Endothelial cell of umbilical vein (primary cell): ENCODE measurements around the gene PAQR4.

Experiments
- POLR2AphosphoS5 ChIP-seq: IDR thresholded peaks from 2 replicates; pipeline ENCODE4 v1.6.1; 2012; ENCODE audit warnings: low read depth, mild to moderate bottlenecking, control low read depth, low read length, moderate library complexity; ENCODE audit not compliant: insufficient read depth
- TF ChIP-seq, protein P1 (sequence below), 2 donors: IDR thresholded peaks; 1 replicate in 1 of 2; 2 replicates in 1 of 2; pipeline ENCODE4 v1.5.1; 2011; ENCODE audit warnings: low read length in 2 of 2, mild to moderate bottlenecking in 2 of 2, moderate library complexity in 2 of 2, control low read depth in 1 of 2, inconsistent platforms in 1 of 2, low read depth in 1 of 2; ENCODE audit not compliant: insufficient read depth in 1 of 2; ENCODE audit errors: extremely low read depth in 1 of 2
- TF ChIP-seq, protein P2 (sequence below): IDR thresholded peaks from 2 replicates; pipeline ENCODE4 v1.6.1; 2011; ENCODE audit not compliant: insufficient read depth, insufficient read length

DNA sequence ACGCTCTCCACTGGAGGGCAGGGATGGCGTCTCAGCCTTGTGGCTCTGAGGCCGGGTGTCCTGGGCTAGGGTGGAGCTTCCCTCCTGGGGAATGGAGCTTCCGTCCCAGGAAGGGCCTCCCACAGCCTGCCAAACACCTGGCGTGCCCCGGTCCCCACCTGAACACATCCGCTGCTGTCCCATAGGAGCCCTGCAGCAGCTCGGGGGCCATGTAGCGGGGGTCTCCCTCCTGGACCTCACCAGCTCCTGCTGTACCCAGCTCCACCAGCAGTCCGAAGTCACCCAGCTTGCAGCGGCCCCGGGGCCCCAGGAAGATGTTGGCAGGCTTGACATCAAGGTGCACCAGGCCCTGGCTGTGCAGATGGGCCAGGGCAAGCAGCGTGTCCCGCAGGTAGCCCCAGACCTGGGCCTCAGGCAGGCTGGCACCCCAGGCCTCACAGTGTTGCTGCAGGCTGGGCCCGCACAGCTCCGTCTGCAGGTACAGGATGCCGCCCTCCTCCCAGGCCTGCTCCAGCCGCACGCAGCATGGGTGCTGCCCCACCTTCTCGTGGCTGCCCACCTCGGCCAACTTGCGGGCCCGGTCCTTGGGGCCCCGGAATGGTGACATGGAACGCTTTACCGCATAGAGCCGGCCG, 6.1 kb downstream of the PAQR4 start:
- TF ChIP-seq, protein P1, sequence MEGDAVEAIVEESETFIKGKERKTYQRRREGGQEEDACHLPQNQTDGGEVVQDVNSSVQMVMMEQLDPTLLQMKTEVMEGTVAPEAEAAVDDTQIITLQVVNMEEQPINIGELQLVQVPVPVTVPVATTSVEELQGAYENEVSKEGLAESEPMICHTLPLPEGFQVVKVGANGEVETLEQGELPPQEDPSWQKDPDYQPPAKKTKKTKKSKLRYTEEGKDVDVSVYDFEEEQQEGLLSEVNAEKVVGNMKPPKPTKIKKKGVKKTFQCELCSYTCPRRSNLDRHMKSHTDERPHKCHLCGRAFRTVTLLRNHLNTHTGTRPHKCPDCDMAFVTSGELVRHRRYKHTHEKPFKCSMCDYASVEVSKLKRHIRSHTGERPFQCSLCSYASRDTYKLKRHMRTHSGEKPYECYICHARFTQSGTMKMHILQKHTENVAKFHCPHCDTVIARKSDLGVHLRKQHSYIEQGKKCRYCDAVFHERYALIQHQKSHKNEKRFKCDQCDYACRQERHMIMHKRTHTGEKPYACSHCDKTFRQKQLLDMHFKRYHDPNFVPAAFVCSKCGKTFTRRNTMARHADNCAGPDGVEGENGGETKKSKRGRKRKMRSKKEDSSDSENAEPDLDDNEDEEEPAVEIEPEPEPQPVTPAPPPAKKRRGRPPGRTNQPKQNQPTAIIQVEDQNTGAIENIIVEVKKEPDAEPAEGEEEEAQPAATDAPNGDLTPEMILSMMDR (IDR thresholded peaks at IDR 0.05; ENCODE audit: extremely low read depth in 1 of 2, insufficient read depth in 1 of 2, low read depth in 1 of 2, low read length in 2 of 2) = no peak
- no peak for TF ChIP-seq POLR2AphosphoS5
- TF ChIP-seq, protein P2, sequence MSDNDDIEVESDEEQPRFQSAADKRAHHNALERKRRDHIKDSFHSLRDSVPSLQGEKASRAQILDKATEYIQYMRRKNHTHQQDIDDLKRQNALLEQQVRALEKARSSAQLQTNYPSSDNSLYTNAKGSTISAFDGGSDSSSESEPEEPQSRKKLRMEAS = no peak
